ENCODE data around the gene SCAMP2. TPM values are rescaled to one million over a fixed set of nuclear protein-coding genes. Genes with fewer than 3 reads are reported as not detected.

SCAMP2 gene
- total and polyA plus RNA-seq, 2 of the 13 experiments (the other 11 are each of a cell fraction or from before 2014, with no cell fraction given) = 34.8 to 121 TPM

DNA sequence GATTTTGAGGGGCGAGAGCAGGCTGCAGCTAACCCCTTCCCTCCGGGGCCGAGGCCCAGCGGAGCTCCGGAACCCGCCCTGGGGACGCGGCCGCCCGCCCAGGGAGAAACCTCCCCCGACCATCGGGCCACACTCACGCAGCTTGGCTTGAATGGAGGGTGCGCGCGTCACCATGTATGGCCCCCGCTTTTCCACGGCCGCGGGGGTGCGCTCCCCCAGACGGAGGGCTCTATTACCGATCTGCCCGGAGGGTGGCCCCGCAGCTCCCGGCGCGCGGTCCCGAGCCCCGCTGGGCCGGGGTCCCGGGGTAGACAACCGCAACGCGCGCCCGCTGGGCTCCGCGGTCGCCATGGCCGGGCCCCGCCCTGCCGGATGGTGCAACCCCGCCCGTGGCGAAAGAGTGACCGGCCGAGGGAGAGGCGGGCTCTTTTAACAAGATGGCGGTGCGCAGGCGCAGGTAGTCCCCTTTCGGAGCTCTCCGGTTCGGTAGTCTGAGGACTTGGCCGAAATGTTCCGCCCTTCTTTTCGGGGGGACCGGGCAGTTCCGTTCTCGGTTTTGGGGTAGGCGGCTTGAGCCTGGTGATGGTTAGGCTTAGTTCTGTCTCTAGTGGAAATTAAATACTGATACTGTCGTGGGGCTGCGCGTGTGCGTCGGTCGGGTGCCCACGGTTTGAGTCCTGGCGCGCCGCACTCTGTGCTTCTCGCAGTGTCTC, 33.4 kb upstream of the SCAMP2 start, which contains the start of gene FAM219B (continued):
- TF ChIP-seq, protein P1, sequence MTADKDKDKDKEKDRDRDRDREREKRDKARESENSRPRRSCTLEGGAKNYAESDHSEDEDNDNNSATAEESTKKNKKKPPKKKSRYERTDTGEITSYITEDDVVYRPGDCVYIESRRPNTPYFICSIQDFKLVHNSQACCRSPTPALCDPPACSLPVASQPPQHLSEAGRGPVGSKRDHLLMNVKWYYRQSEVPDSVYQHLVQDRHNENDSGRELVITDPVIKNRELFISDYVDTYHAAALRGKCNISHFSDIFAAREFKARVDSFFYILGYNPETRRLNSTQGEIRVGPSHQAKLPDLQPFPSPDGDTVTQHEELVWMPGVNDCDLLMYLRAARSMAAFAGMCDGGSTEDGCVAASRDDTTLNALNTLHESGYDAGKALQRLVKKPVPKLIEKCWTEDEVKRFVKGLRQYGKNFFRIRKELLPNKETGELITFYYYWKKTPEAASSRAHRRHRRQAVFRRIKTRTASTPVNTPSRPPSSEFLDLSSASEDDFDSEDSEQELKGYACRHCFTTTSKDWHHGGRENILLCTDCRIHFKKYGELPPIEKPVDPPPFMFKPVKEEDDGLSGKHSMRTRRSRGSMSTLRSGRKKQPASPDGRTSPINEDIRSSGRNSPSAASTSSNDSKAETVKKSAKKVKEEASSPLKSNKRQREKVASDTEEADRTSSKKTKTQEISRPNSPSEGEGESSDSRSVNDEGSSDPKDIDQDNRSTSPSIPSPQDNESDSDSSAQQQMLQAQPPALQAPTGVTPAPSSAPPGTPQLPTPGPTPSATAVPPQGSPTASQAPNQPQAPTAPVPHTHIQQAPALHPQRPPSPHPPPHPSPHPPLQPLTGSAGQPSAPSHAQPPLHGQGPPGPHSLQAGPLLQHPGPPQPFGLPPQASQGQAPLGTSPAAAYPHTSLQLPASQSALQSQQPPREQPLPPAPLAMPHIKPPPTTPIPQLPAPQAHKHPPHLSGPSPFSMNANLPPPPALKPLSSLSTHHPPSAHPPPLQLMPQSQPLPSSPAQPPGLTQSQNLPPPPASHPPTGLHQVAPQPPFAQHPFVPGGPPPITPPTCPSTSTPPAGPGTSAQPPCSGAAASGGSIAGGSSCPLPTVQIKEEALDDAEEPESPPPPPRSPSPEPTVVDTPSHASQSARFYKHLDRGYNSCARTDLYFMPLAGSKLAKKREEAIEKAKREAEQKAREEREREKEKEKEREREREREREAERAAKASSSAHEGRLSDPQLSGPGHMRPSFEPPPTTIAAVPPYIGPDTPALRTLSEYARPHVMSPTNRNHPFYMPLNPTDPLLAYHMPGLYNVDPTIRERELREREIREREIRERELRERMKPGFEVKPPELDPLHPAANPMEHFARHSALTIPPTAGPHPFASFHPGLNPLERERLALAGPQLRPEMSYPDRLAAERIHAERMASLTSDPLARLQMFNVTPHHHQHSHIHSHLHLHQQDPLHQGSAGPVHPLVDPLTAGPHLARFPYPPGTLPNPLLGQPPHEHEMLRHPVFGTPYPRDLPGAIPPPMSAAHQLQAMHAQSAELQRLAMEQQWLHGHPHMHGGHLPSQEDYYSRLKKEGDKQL (CRISPR knock-in tag; IDR thresholded peaks at IDR 0.05; ENCODE audit: low read depth) = 0 out of 2 replicates have a peak, but pooled peaks have one; percentile 8
- TF ChIP-seq IRF9 (CRISPR knock-in tag; IDR thresholded peaks at IDR 0.05; ENCODE audit: borderline replicate concordance) (0 out of 2 replicates have a peak, but pooled peaks have one; percentile 37), RAD51 (IDR thresholded peaks at IDR 0.05; ENCODE audit: borderline replicate concordance) (no peak), GATAD2A (CRISPR knock-in tag; IDR thresholded peaks at IDR 0.05) (0 out of 2 replicates have a peak, but pooled peaks have one; percentile 25), THAP11 (CRISPR knock-in tag; IDR thresholded peaks at IDR 0.05) (peak; percentile 80)
- TF ChIP-seq, protein P2, sequence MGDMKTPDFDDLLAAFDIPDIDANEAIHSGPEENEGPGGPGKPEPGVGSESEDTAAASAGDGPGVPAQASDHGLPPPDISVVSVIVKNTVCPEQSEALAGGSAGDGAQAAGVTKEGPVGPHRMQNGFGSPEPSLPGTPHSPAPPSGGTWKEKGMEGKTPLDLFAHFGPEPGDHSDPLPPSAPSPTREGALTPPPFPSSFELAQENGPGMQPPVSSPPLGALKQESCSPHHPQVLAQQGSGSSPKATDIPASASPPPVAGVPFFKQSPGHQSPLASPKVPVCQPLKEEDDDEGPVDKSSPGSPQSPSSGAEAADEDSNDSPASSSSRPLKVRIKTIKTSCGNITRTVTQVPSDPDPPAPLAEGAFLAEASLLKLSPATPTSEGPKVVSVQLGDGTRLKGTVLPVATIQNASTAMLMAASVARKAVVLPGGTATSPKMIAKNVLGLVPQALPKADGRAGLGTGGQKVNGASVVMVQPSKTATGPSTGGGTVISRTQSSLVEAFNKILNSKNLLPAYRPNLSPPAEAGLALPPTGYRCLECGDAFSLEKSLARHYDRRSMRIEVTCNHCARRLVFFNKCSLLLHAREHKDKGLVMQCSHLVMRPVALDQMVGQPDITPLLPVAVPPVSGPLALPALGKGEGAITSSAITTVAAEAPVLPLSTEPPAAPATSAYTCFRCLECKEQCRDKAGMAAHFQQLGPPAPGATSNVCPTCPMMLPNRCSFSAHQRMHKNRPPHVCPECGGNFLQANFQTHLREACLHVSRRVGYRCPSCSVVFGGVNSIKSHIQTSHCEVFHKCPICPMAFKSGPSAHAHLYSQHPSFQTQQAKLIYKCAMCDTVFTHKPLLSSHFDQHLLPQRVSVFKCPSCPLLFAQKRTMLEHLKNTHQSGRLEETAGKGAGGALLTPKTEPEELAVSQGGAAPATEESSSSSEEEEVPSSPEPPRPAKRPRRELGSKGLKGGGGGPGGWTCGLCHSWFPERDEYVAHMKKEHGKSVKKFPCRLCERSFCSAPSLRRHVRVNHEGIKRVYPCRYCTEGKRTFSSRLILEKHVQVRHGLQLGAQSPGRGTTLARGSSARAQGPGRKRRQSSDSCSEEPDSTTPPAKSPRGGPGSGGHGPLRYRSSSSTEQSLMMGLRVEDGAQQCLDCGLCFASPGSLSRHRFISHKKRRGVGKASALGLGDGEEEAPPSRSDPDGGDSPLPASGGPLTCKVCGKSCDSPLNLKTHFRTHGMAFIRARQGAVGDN (CRISPR knock-in tag; IDR thresholded peaks at IDR 0.05) = peak; percentile 86
- TF ChIP-seq, protein P3, sequence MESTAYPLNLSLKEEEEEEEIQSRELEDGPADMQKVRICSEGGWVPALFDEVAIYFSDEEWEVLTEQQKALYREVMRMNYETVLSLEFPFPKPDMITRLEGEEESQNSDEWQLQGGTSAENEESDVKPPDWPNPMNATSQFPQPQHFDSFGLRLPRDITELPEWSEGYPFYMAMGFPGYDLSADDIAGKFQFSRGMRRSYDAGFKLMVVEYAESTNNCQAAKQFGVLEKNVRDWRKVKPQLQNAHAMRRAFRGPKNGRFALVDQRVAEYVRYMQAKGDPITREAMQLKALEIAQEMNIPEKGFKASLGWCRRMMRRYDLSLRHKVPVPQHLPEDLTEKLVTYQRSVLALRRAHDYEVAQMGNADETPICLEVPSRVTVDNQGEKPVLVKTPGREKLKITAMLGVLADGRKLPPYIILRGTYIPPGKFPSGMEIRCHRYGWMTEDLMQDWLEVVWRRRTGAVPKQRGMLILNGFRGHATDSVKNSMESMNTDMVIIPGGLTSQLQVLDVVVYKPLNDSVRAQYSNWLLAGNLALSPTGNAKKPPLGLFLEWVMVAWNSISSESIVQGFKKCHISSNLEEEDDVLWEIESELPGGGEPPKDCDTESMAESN (CRISPR knock-in tag; conservative IDR thresholded peaks at IDR 0.05) = peak; percentile 63
- TF ChIP-seq, protein P4, sequence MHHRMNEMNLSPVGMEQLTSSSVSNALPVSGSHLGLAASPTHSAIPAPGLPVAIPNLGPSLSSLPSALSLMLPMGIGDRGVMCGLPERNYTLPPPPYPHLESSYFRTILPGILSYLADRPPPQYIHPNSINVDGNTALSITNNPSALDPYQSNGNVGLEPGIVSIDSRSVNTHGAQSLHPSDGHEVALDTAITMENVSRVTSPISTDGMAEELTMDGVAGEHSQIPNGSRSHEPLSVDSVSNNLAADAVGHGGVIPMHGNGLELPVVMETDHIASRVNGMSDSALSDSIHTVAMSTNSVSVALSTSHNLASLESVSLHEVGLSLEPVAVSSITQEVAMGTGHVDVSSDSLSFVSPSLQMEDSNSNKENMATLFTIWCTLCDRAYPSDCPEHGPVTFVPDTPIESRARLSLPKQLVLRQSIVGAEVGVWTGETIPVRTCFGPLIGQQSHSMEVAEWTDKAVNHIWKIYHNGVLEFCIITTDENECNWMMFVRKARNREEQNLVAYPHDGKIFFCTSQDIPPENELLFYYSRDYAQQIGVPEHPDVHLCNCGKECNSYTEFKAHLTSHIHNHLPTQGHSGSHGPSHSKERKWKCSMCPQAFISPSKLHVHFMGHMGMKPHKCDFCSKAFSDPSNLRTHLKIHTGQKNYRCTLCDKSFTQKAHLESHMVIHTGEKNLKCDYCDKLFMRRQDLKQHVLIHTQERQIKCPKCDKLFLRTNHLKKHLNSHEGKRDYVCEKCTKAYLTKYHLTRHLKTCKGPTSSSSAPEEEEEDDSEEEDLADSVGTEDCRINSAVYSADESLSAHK (CRISPR knock-in tag; IDR thresholded peaks at IDR 0.05; ENCODE audit: borderline replicate concordance) = no peak
- TF ChIP-seq, protein P5, sequence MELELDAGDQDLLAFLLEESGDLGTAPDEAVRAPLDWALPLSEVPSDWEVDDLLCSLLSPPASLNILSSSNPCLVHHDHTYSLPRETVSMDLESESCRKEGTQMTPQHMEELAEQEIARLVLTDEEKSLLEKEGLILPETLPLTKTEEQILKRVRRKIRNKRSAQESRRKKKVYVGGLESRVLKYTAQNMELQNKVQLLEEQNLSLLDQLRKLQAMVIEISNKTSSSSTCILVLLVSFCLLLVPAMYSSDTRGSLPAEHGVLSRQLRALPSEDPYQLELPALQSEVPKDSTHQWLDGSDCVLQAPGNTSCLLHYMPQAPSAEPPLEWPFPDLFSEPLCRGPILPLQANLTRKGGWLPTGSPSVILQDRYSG (CRISPR knock-in tag; IDR thresholded peaks at IDR 0.05) = 0 out of 2 replicates have a peak, but pooled peaks have one; percentile 18

All from HepG2 (cell line).